Measurements from ENCODE around the gene MRPL19. TPM values are rescaled to one million over a fixed set of nuclear protein-coding genes. Genes with fewer than 3 reads are reported as not detected.

MRPL19 gene
- total RNA-seq, result 71.9 TPM

DNA sequence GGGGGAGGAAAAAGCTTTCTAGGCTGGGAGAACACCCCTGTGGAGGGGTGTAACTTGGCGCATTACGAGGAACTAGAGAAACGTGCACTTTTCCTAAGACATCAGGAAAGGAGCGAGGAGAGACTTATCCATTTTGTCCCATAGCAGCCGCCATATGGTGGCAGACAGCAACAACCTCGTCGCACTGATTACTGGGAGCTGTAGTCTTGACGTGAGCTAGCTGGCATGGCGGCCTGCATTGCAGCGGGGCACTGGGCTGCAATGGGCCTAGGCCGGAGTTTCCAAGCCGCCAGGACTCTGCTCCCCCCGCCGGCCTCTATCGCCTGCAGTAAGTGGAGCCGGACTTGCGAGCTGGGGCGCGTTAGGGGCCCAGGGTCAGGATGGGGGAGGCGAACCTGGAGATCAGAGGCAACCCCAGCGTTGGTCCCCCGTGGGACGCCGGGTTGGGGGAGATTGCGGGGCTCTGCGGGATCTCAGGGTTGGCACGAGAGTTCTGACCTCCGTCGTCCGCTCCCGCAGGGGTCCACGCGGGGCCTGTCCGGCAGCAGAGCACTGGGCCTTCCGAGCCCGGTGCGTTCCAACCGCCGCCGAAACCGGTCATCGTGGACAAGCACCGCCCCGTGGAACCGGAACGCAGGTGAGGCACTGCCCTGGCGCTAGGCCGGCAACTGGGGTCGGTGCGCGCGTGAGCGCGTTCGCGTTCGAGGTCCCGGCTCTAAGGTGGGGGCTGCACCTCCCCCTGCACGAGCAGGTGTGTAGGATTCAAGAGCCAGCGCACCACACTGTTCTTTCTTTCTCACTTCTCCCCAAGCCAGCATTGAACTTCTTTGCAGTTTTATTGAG, at the start of gene MRPL19:
Gene MRPL19, plus strand, starts transcription at position 201 of the 843 bp plus-strand sequence. Its CDS starts 25 bp downstream, at position 226.

DNA sequence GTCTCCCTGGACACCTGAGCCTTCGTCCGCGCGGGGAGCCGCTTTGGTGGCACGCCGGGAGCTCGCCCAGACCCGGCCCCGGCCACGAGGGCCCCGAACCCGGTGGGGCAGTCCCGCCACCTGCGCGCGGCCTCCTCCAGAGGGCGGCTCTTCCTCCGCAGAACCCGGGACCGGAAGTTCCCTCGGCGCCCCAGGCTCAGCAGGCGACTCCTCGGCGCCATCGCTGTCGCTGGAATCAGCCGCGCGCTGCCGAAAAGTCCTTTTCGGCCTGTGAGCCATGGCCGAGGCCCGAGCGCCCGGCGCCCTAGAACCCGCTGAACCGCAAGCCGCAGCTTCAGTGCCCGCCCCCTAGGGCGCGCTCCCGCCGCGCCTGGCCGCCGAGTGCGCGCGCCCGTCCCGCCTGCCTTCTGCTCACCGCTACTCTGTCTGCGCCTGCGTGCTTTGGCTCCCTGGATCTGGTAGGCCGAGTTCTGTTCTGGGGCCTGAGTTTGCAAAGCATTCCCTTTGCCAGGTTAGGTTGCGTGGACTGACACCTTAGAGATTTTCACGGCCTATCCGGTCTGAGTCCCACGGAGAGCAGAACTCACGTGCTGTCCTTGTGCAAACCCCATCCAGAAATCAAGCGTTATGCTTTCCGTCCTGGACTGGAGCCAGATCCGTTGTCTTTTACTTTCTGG, 64.1 kb downstream of the MRPL19 start, which contains the start of gene GCFC2:
Gene GCFC2, minus strand, starts transcription at position 339 of the 677 bp plus-strand sequence. Its CDS starts 60 bp downstream, at position 279.

Small RNAs within 50 kb of the gene (small RNA-seq; reads per million reads assigned to genes)
- gene RF00012 (ENCODE audit: low replicate concordance), result not detected

Other genes with a start within 250 kb of the MRPL19 start
- gene EVA1A, start 85.8 kb upstream of the MRPL19 start, total RNA-seq, result 34.6 TPM
- 28.4 TPM for gene GCFC2, start 64.1 kb downstream of the MRPL19 start, total RNA-seq